ENCODE measurements around the gene KLK7. TPM values are rescaled to one million over a fixed set of nuclear protein-coding genes. Genes with fewer than 3 reads are reported as not detected.

The KLK7 gene
- total and polyA plus RNA-seq, 4 donors: 0.05 to 0.31 (median 0.14) TPM; not detected in 1

DNA sequence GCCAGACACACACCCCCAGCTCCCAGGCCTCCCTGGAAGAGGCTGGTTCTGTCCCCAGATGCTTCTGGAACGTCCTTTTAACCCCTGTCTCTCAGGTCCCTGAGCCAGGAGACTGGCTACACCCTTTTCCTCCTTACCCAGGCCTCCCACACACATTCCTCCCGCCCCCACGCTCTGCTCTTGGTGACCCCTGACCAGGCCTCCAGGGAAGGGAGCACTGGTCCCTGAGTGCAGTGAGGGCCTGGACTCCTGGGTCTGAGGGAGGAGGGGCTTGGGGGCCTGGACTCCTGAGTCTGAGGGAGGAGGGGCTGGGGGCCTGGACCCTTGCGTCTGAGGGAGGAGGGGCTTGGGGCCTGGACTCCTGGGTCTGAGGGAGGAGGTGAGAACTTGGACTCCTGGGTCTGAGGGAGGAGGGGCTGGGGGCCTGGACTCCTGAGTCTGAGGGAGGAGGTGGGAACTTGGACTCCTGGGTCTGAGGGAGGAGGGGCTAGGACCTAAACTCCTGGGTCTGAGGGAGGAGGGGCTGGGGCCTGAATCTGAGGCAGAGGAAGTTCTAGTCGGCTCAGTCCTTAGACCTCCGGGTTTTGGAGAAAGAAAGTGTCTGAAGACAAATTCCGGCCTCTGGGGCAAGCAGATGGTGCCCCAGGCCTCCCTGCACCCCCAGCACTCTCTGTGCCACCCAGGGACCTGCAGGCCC, 14.9 kb downstream of the KLK7 start:
- no peak overlapping the region for H3K9ac ChIP-seq (ENCODE audit: insufficient read depth in 1 of 2, low read length in 2 of 2)
- TF ChIP-seq, protein P1, sequence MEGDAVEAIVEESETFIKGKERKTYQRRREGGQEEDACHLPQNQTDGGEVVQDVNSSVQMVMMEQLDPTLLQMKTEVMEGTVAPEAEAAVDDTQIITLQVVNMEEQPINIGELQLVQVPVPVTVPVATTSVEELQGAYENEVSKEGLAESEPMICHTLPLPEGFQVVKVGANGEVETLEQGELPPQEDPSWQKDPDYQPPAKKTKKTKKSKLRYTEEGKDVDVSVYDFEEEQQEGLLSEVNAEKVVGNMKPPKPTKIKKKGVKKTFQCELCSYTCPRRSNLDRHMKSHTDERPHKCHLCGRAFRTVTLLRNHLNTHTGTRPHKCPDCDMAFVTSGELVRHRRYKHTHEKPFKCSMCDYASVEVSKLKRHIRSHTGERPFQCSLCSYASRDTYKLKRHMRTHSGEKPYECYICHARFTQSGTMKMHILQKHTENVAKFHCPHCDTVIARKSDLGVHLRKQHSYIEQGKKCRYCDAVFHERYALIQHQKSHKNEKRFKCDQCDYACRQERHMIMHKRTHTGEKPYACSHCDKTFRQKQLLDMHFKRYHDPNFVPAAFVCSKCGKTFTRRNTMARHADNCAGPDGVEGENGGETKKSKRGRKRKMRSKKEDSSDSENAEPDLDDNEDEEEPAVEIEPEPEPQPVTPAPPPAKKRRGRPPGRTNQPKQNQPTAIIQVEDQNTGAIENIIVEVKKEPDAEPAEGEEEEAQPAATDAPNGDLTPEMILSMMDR (IDR thresholded peaks at IDR 0.05; ENCODE audit: control extremely low read depth, extremely low read depth): no peak
- H3K27me3 ChIP-seq (ENCODE audit: control insufficient read depth in 3 of 3, insufficient read depth in 3 of 3, low read length in 2 of 3): no peaks in the 10 kb centered on the region
- ATAC-seq (ENCODE audit: insufficient read depth, low FRiP score) (no peak), DNase-seq (no peak)
- H3K4me3 ChIP-seq: no peak overlapping the region
- WGBS, 2 donors: 41 to 50% methylated on average over 7 of the region's 7 CpGs
- no peaks in the 10 kb centered on the region for H3K4me1 ChIP-seq (ENCODE audit: control insufficient read depth in 5 of 5, insufficient read depth in 5 of 5, low read length in 5 of 5)
- H3K36me3 ChIP-seq (ENCODE audit: control insufficient read depth in 4 of 4, insufficient read depth in 4 of 4, low read length in 4 of 4): no peaks in the 10 kb centered on the region
- H3K9me3 ChIP-seq (ENCODE audit: control insufficient read depth in 4 of 4, insufficient read depth in 3 of 4, low read length in 3 of 4): no peaks in the 10 kb centered on the region
- no peak overlapping the region for H3K27ac ChIP-seq (ENCODE audit: low read depth in 1 of 2, low read length in 1 of 2)

DNA sequence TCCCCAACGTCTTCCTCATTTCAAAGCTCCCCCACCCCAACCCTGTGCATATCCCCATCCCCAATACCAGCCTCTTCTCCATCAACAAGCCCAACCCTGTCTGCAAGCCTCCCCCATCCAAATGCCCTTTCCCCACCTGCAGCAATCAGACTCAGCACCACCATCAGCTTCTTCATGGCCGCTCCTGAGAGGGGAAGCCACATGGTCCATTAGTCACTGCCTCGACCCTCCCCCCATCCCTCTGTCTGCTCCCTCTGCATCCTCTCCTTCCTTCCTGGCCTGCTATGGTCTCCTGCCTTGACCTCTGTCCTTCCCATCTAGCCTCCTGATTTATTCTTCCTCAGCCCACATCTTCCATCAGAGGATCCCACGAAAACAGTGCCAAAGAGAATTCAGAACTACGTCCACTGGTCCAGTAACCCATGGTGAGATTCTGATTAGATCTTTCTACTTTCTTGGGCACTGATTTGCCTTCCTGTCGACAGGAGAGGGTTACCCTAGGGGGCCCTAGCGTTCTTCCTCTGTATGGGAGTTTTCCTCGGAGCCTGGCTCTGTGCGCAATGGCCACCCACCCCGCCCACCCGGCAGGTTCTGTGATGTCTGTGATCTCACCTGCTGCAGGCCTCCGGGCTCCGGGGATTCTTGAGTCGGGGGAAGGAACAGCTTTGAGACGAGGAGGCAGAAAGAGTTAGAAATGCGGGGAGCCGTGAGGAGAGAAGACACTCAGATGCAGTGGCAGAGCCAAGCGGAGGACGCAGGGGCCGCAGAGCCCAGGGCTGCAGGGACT, 15.6 kb downstream of the KLK7 start:
- no peak for ATAC-seq (ENCODE audit: insufficient read depth, low FRiP score)
- Histone ChIP-seq H3K9me3 (ENCODE audit: control insufficient read depth in 4 of 4, insufficient read depth in 3 of 4, low read length in 3 of 4) (peaks cover 0 to 2% (median 0%) of the 10 kb centered on the region in 4 donors), H3K9ac (ENCODE audit: insufficient read depth in 1 of 2, low read length in 2 of 2) (no peak overlapping the region), H3K4me3 (no peak overlapping the region), H3K27me3 (ENCODE audit: control insufficient read depth in 3 of 3, insufficient read depth in 3 of 3, low read length in 2 of 3) (no peaks in the 10 kb centered on the region), H3K27ac (ENCODE audit: low read depth in 1 of 2, low read length in 1 of 2) (no peak overlapping the region), H3K36me3 (ENCODE audit: control insufficient read depth in 4 of 4, insufficient read depth in 4 of 4, low read length in 4 of 4) (no peaks in the 10 kb centered on the region), H3K4me1 (ENCODE audit: control insufficient read depth in 5 of 5, insufficient read depth in 5 of 5, low read length in 5 of 5) (no peaks in the 10 kb centered on the region)
- no peak for DNase-seq
- TF ChIP-seq, protein P1 (IDR thresholded peaks at IDR 0.05; ENCODE audit: control extremely low read depth, extremely low read depth): no peak
- WGBS, 2 donors: 34 to 39% methylated on average over 20 of the region's 20 CpGs

- Histone ChIP-seq H3K36me3 (ENCODE audit: control insufficient read depth in 4 of 4, insufficient read depth in 4 of 4, low read length in 4 of 4) (no peaks in the 10 kb centered on the region), H3K9ac (ENCODE audit: insufficient read depth in 1 of 2, low read length in 2 of 2) (no peak overlapping the region), H3K9me3 (ENCODE audit: control insufficient read depth in 4 of 4, insufficient read depth in 3 of 4, low read length in 3 of 4) (peaks cover 0 to 10% (median 0%) of the 10 kb centered on the region in 4 donors), H3K27ac (ENCODE audit: low read depth in 1 of 2, low read length in 1 of 2) (no peak overlapping the region), H3K27me3 (ENCODE audit: control insufficient read depth in 3 of 3, insufficient read depth in 3 of 3, low read length in 2 of 3) (no peaks in the 10 kb centered on the region), H3K4me1 (ENCODE audit: control insufficient read depth in 5 of 5, insufficient read depth in 5 of 5, low read length in 5 of 5) (no peaks in the 10 kb centered on the region), H3K4me3 (no peak overlapping the region)
- ATAC-seq (ENCODE audit: insufficient read depth, low FRiP score) (no peak), DNase-seq (no peak)
- WGBS, 2 donors: 79 to 83% methylated on average over 3 of the region's 3 CpGs
- TF ChIP-seq, protein P1 (IDR thresholded peaks at IDR 0.05; ENCODE audit: control extremely low read depth, extremely low read depth): no peak
Measured at GRCh38 chr19:50964266-50964665, 19.5 kb downstream of the KLK7 start.
